Fibroblast of pulmonary artery (primary cell): ENCODE results near the gene ARL13B.

Source experiments
- DNase-seq: peaks from one replicate; pipeline ENCODE4 v3.0.0-alpha.2; 2010; ENCODE audit warnings: low read depth
- H3K4me3 ChIP-seq: replicated peaks from 2 replicates; pipeline ENCODE4 v1.5.1; 2011; ENCODE audit warnings: low read depth, mild to moderate bottlenecking, control low read depth, low read length, moderate library complexity
- TF ChIP-seq, protein P1 (sequence below): IDR thresholded peaks from 2 replicates; pipeline ENCODE4 v1.5.1; 2011; ENCODE audit warnings: mild to moderate bottlenecking, control low read depth, low read length, inconsistent platforms; ENCODE audit errors: missing control alignments

The ARL13B gene

DNA sequence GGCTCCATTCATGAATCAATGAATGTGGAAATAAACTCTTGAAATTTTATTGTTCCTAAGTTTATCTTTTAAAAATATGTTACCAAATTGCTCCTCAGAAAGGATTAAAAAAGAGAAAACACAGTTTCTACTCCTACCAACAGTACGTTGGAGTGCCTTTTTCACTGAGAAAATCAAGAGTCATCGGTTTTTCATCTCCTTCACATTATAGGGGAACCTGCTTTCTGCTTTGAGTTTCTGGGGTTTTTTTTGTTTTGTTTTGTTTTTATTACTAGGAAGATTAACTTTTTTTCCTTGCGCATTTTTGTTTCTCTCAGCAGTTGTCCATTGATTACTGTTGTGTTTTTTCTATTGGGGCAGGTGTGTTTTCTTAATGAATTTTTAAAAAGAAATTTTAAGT, 3.5 kb downstream of the ARL13B start:
- no peak for DNase-seq
- TF ChIP-seq, protein P1, sequence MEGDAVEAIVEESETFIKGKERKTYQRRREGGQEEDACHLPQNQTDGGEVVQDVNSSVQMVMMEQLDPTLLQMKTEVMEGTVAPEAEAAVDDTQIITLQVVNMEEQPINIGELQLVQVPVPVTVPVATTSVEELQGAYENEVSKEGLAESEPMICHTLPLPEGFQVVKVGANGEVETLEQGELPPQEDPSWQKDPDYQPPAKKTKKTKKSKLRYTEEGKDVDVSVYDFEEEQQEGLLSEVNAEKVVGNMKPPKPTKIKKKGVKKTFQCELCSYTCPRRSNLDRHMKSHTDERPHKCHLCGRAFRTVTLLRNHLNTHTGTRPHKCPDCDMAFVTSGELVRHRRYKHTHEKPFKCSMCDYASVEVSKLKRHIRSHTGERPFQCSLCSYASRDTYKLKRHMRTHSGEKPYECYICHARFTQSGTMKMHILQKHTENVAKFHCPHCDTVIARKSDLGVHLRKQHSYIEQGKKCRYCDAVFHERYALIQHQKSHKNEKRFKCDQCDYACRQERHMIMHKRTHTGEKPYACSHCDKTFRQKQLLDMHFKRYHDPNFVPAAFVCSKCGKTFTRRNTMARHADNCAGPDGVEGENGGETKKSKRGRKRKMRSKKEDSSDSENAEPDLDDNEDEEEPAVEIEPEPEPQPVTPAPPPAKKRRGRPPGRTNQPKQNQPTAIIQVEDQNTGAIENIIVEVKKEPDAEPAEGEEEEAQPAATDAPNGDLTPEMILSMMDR: no peak
- no peak overlapping the region for H3K4me3 ChIP-seq

DNA sequence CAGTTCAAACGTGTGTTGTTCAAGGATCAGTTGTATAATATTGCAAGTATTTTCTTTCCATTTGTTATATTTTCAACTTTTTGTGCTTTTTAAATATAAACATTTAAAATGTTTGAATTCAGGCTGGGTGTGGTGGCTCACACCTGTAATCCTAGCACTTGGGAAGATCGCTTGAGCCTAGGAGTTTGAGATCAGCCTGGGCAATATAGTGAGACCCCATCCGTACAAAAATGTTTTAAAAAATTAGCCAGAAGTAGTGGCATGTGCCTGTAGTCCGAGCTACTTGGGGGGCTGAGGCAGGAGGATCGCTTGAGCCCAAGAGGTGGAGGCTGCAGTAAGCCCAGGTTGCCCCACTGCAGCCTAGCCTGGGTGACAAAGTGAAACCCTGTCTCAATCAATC, 4.7 kb downstream of the ARL13B start:
- no peak overlapping the region for H3K4me3 ChIP-seq
- TF ChIP-seq, protein P1: no peak
- no peak for DNase-seq

DNA sequence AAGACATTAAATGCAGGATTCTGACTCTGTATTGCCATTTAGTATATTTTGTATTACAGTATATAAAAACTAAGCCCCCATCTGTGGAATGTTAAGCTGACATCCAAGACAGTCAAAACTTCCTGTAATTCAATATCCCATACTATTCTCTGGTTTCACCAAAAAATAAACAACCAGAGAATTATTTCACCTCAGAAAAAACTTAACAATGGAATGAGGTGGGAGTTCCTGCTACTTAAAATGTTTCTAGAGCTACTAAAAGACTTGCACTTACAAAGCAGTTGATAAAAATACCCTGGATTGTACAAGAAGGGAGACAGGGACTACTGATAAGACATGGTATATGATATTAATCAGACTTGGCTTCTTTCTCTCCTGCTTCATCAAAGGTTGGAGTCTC, 8.3 kb downstream of the ARL13B start:
- TF ChIP-seq, protein P1: no peak
- H3K4me3 ChIP-seq: no peak overlapping the region
- peak; percentile 44 for DNase-seq

DNA sequence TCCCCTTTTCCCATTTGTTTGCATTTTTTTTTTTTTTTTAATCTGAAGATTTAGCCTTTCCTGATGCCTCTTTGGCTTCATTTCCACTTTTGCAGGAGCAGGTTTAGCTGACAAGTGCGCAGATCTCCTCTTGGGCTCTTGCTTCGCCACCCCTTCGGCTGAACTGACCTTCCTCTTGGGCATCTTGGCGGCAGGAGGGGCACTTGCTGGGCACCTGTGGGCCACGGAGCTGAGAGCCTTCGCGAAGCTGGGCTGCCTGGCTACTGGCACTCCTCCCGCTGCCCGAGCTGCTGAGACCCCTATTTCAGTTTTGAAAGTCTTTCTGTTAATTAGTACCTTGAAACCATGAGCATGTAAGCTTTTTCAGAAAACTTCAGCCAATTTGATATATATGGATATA, 8.8 kb downstream of the ARL13B start:
- no peak overlapping the region for H3K4me3 ChIP-seq
- no peak for DNase-seq
- TF ChIP-seq, protein P1: no peak

DNA sequence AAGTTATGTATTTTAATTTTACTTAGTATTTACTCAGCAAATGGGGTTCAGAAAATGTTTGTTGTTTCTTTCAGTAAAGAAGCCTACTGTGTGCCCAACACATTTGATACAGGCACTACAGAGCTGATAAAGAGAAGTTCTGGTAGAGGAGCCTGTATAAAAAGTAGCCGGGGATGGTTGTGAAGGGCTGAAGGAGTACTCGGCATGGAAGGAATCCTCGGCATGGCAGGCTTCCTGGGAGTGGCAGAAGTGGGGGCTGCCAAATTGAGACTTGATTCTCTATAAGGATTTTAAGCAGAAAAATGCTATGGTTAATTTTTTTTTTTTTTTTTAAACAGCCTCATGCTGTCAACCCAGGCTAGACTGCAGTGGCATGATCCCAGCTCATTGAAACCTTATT, 9.3 kb downstream of the ARL13B start:
- no peak for DNase-seq
- TF ChIP-seq, protein P1: no peak
- no peak overlapping the region for H3K4me3 ChIP-seq

DNA sequence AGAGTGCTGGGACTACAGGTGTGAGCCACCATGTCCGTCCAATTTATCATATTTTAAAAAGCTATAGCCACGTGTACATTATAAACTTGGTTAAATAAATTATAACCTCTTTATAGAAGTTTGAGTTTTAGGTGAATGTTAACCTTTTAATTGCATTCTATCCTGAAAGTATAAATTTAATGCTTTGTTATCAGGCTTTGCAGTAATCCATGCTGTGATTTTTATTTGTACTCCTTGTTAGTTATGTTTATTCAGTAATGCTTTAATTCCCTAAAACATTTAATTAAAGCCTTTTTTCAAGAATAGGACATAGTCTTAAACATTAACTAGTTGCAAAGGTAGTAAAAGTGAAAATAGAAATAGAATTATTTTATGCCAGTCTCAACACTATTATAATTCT, 11.7 kb downstream of the ARL13B start:
- no peak overlapping the region for H3K4me3 ChIP-seq
- DNase-seq: no peak
- TF ChIP-seq, protein P1: no peak

DNA sequence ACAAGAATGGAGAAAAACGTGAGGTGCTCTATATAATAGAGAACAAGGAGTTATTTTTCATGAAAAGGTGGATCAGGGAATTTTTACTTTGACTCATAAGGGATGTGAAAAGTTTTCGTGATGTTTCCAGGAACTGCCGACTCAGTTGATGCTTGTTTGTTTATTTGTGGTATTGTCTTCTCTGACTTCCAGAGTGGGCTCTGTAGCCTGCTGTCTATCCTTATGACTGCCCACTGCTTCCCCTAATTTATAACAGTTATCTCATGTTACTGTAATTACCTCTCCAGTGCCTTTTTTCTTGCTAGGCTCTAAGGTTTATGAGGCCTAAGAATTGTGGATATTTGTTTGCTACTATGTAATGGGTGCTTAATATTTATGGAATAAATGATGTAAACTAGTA, 12.3 kb downstream of the ARL13B start:
- H3K4me3 ChIP-seq: no peak overlapping the region
- DNase-seq: no peak
- TF ChIP-seq, protein P1: no peak
